KBM-7 (cell line): ENCODE data around the gene CALCR.

ENCODE experiments used
- DNase-seq: peaks from one replicate; pipeline ENCODE4 v3.0.0-alpha.2; 2015
- in situ Hi-C: fragments of 300-500 bp; cut with MboI; formaldehyde crosslinking; loops from 2 replicates; pipeline ENCODE4 v1.14.3; 2020; ENCODE audit warnings: low sequenced_read_pairs, low pct_unique_long_range_greater_than_20kb, mixed read lengths

The CALCR gene

GRCh38 chr7:93382362-93382761, 192.2 kb downstream of the CALCR start:
- DNase-seq = no peak
- in situ Hi-C loops = no loop called here

DNA sequence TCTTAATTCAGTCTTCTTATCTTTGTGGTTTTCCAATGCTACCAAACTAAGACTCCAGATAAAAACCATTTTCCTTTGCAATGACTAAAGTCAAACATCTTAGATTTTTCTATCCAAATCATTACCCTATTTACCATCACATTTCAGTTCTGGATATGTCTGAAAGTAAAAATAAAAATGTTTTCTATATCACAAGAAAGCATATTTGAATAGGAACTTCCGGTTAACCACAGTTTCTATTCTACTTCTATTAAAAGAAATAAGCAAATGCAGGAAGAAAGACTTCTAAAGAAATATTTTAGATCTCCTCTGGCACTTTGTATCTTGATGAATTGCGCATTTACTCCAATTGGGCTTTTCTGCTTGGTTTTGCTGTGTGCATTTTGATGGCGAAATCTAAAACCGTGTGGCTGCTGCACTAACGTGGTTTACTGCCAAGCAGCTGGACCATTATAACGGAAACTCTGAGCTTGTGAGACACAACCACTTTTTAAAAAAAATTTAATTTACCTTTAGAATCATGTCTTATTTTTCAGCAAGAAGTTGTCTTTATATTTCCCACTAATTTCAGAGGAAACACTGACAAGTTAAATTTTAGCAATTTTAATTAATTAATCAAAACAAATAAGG, 196.3 kb downstream of the CALCR start:
- in situ Hi-C loops = no loop called here
- DNase-seq = no peak

DNA sequence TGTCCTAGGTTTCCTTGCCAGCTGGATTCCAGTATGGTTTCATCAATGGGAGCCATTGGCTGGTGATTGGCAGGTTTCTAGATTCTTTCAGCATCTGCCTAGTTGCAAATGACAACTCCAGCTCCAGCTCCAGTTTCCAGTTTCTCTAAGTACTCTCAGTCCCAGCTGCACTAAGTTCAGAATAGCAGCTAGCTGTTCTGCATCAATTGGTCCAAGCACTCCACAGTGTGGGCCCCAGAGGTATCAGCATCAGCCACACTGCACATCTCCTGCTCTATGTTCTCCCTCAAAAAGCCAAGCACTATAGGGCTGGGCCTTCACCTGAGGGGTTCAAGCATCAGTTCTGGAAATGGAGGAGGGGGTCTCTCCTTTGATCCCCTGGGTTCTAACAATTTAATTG, 198.9 kb downstream of the CALCR start:
- in situ Hi-C loops = no loop called here
- no peak for DNase-seq
